Measurements from ENCODE around the gene CCDC90B. TPM values are rescaled to one million over a fixed set of nuclear protein-coding genes. Genes with fewer than 3 reads are reported as not detected.

CCDC90B gene
- total RNA-seq, 4 donors from 2014 or later: 22.7 to 56.9 (median 31.7) TPM

- intact Hi-C loops (cut with DNase I): no loop called here
- no peaks in the 10 kb centered on the region for H3K36me3 ChIP-seq
- DNase-seq (ENCODE audit: extremely low spot score): no peak
- no peaks in the 10 kb centered on the region for H3K4me1 ChIP-seq
- H3K27ac ChIP-seq (replicated peaks in 1 of 4): no peak overlapping the region
- H3K9me3 ChIP-seq: no peaks in the 10 kb centered on the region
- TF ChIP-seq POLR2AphosphoS5 (IDR thresholded peaks at IDR 0.05): no peak
- no peak for TF ChIP-seq POLR2A (IDR thresholded peaks at IDR 0.05; ENCODE audit: low read depth)
- TF ChIP-seq, protein P1, sequence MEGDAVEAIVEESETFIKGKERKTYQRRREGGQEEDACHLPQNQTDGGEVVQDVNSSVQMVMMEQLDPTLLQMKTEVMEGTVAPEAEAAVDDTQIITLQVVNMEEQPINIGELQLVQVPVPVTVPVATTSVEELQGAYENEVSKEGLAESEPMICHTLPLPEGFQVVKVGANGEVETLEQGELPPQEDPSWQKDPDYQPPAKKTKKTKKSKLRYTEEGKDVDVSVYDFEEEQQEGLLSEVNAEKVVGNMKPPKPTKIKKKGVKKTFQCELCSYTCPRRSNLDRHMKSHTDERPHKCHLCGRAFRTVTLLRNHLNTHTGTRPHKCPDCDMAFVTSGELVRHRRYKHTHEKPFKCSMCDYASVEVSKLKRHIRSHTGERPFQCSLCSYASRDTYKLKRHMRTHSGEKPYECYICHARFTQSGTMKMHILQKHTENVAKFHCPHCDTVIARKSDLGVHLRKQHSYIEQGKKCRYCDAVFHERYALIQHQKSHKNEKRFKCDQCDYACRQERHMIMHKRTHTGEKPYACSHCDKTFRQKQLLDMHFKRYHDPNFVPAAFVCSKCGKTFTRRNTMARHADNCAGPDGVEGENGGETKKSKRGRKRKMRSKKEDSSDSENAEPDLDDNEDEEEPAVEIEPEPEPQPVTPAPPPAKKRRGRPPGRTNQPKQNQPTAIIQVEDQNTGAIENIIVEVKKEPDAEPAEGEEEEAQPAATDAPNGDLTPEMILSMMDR (IDR thresholded peaks at IDR 0.05): no peak
- no peak for TF ChIP-seq EP300 (IDR thresholded peaks at IDR 0.05)
- WGBS: 87% methylated on average over 3 of the region's 3 CpGs
- H3K27me3 ChIP-seq: no peaks in the 10 kb centered on the region
- H3K4me3 ChIP-seq: no peak overlapping the region
These were observed 16.0 kb upstream of the CCDC90B start for GRCh38 chr11:83302151-83302550.

DNA sequence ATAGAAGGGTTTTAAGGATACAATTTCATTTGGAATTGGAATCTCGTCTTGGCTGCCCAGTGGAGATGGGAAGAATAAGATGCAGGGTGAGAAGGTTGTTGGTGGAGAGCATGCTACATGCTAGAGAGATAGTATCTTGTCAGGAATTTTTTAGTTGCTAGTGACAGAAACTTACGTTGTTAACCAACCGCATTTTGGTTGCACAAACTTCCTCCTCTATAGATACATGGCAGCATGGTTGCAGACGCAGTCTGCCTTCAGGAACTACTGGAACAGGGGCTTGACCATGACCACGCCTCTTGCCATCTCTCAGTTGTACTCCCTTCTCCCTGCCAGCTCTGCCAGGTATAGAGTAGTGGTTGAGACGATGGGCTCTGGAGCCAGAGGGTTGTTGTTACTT lies 13.5 kb upstream of the CCDC90B start:
- Histone ChIP-seq H3K4me3 (no peak overlapping the region), H3K9me3 (no peaks in the 10 kb centered on the region), H3K27ac (replicated peaks in 1 of 4) (no peak overlapping the region), H3K4me1 (no peaks in the 10 kb centered on the region), H3K27me3 (no peaks in the 10 kb centered on the region), H3K36me3 (no peaks in the 10 kb centered on the region)
- WGBS: 86% methylated on average over 6 of the region's 6 CpGs
- intact Hi-C loops (cut with DNase I): no loop called here
- TF ChIP-seq POLR2AphosphoS5 (IDR thresholded peaks at IDR 0.05) (no peak), POLR2A (IDR thresholded peaks at IDR 0.05; ENCODE audit: low read depth) (no peak), EP300 (IDR thresholded peaks at IDR 0.05) (no peak)
- TF ChIP-seq, protein P1 (IDR thresholded peaks at IDR 0.05): no peak
- no peak for DNase-seq (ENCODE audit: extremely low spot score)

DNA sequence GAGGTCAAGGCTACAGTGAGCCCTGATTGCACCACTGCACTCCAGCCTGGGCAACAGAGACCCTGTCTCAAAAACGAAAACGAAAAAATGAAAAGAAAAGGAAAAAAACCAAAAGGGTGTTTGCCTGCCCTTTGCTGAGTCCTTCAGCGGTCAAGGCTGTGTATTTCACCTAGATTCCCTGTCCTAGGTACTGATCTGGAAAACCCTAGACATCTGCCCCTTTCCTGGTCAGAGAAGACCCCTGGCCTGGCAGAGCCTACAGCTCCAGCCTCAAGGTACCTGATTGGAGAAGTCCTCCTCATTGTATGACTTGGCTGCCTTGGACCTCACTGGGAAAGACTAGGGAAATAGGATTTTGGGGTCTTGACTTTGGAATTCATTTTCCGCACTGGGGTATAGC lies 8.0 kb upstream of the CCDC90B start:
- no peak overlapping the region for H3K4me3 ChIP-seq
- H3K4me1 ChIP-seq: peaks cover 0 to 3% (median 0%) of the 10 kb centered on the region in 4 donors
- H3K9me3 ChIP-seq: no peaks in the 10 kb centered on the region
- WGBS: 92% methylated on average over 4 of the region's 4 CpGs
- intact Hi-C loops (cut with DNase I): loop anchor here (5.0 kb wide), 2 partner anchors 428 to 528 kb away; no protein-coding TSS in a partner anchor
- no peak overlapping the region for H3K27ac ChIP-seq (replicated peaks in 1 of 4)
- DNase-seq (ENCODE audit: extremely low spot score): no peak
- H3K27me3 ChIP-seq: no peaks in the 10 kb centered on the region
- no peaks in the 10 kb centered on the region for H3K36me3 ChIP-seq
- TF ChIP-seq, protein P1 (IDR thresholded peaks at IDR 0.05): no peak
- TF ChIP-seq POLR2A (IDR thresholded peaks at IDR 0.05; ENCODE audit: low read depth) (no peak), EP300 (IDR thresholded peaks at IDR 0.05) (no peak), POLR2AphosphoS5 (IDR thresholded peaks at IDR 0.05) (no peak)

DNA sequence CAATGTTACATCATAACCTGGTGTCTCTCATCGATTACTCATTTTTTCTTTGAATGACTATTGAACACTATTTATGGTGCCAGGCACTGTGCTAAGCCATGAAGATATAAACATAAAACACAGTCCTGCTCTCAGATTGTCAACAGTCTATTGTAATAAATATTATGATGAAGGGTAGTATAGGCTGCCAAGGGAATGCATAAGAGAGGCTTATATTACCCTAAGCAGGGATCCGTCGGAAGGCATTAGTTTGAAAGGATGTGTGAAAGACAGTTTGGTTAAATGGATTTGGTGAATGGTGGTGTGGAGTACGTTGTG lies 7.2 kb upstream of the CCDC90B start:
- no peaks in the 10 kb centered on the region for H3K27me3 ChIP-seq
- intact Hi-C loops (cut with DNase I): loop anchor here (5.0 kb wide), 2 partner anchors 429 to 529 kb away; no protein-coding TSS in a partner anchor
- no peak overlapping the region for H3K27ac ChIP-seq (replicated peaks in 1 of 4)
- no peak for DNase-seq (ENCODE audit: extremely low spot score)
- H3K9me3 ChIP-seq: no peaks in the 10 kb centered on the region
- H3K4me1 ChIP-seq: peaks cover 0 to 3% (median 0%) of the 10 kb centered on the region in 4 donors
- TF ChIP-seq POLR2A (IDR thresholded peaks at IDR 0.05; ENCODE audit: low read depth): no peak
- TF ChIP-seq POLR2AphosphoS5 (IDR thresholded peaks at IDR 0.05): no peak
- no peak for TF ChIP-seq EP300 (IDR thresholded peaks at IDR 0.05)
- TF ChIP-seq, protein P1 (IDR thresholded peaks at IDR 0.05): no peak
- no peaks in the 10 kb centered on the region for H3K36me3 ChIP-seq
- 79% methylated on average over 4 of the region's 4 CpGs for WGBS
- no peak overlapping the region for H3K4me3 ChIP-seq
